ENCODE data around the gene TARDBP.
A peak's percentile ranks its signal among the peaks of the same experiment; 100 is the strongest.

Gene TARDBP

DNA sequence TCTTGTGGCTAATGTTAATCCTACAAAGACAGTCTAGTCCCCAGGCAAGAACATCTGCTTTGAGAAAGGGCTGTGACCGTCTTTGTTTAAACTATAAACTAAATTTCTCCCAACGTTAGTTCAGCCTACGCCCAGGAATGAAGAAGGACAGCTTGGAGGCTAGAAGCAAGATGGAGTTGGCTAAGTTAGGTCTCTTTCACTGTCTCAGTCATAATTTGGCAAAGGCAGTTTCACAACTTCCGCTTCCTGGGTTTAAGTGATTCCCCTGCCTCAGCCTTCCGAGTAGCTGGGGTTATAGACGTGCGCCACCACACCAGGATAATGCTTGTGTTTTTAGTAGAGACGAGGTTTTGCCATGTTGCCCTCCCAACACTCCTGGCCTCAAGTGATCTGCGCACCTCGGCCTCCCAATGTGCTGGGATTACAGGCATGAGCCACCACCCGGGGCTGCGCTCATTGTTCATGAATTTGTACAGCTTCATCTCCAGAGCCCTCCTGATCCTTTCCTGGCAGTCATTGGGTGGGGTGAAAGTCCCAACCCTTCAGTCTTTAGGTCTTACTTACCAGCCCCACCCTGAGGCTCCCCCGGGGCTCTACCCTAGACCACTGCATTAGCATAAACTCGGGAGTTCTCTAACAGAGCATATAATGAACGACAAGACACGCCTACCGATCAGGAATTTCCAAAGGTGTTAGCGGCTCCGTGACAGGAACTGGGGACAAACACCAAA is 39.5 kb downstream of the TARDBP start:
- H3K4me3 ChIP-seq (ENCODE audit: low read depth, low read length), result no peak overlapping the region
- no peak for DNase-seq (ENCODE audit: low read depth)
- TF ChIP-seq, protein P1, sequence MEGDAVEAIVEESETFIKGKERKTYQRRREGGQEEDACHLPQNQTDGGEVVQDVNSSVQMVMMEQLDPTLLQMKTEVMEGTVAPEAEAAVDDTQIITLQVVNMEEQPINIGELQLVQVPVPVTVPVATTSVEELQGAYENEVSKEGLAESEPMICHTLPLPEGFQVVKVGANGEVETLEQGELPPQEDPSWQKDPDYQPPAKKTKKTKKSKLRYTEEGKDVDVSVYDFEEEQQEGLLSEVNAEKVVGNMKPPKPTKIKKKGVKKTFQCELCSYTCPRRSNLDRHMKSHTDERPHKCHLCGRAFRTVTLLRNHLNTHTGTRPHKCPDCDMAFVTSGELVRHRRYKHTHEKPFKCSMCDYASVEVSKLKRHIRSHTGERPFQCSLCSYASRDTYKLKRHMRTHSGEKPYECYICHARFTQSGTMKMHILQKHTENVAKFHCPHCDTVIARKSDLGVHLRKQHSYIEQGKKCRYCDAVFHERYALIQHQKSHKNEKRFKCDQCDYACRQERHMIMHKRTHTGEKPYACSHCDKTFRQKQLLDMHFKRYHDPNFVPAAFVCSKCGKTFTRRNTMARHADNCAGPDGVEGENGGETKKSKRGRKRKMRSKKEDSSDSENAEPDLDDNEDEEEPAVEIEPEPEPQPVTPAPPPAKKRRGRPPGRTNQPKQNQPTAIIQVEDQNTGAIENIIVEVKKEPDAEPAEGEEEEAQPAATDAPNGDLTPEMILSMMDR (conservative IDR thresholded peaks at IDR 0.05; ENCODE audit: low read depth, low read length), result no peak

DNA sequence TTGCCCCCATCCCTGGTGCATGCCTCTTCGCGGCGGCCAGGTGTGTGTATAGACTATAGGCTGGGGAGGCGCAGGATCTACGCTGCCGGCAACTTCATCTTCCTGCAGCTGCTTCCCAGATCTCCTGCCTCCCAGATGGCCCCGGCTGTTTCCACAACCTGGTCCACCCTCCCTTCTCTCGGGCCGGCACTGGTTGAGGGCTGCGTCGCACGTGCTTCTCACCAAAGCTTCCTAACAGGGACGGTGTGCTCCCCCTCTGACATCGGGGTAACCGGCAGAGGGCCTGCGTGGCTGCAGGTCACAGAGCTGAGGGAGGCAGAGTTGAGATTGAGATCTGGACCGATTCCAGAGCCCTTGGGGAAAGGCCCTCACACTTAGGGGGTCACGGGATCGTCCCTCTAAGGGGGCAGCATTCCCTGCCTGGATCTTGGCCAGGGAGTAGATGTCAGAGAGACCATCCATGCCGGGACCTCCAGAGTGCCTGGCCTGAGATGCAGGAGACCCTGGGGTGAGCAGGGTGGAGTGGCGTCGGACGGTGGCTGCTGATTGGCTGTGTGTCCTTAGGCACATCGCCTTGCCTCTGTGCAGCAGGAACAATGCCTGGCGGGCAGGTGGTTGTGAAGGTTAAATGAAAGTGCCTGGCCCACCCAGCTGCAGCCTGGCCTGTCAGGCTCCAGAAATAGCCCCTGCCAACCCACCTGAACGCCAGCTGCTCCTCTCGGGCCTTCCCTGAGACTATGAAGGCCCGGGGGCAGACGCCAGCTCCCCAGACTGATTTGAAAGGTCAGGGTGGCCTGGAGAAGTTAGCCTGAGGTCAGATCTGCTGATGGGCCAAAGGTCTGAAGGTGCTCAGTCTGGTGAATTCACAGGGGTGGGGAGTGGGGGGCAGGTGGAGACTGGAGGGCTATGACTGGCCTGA is 40.6 kb downstream of the TARDBP start:
- no peak overlapping the region for H3K4me3 ChIP-seq (ENCODE audit: low read depth, low read length)
- DNase-seq (ENCODE audit: low read depth), result no peak

GRCh38 chr1:11053758-11054137 is 41.3 kb downstream of the TARDBP start:
- no peak overlapping the region for H3K4me3 ChIP-seq (ENCODE audit: low read depth, low read length)
- TF ChIP-seq, protein P1 (conservative IDR thresholded peaks at IDR 0.05; ENCODE audit: low read depth, low read length), result no peak
- peak; percentile 33 for DNase-seq (ENCODE audit: low read depth)

More for the DNA sequence above, 40.6 kb downstream of the TARDBP start:
- TF ChIP-seq, protein P1 (conservative IDR thresholded peaks at IDR 0.05; ENCODE audit: low read depth, low read length), result no peak

- no peak overlapping the region for H3K4me3 ChIP-seq (ENCODE audit: low read depth, low read length)
- TF ChIP-seq, protein P1 (conservative IDR thresholded peaks at IDR 0.05; ENCODE audit: low read depth, low read length), result no peak
- DNase-seq (ENCODE audit: low read depth), result no peak
Observed at GRCh38 chr1:11054181-11054580, 41.7 kb downstream of the TARDBP start.

DNA sequence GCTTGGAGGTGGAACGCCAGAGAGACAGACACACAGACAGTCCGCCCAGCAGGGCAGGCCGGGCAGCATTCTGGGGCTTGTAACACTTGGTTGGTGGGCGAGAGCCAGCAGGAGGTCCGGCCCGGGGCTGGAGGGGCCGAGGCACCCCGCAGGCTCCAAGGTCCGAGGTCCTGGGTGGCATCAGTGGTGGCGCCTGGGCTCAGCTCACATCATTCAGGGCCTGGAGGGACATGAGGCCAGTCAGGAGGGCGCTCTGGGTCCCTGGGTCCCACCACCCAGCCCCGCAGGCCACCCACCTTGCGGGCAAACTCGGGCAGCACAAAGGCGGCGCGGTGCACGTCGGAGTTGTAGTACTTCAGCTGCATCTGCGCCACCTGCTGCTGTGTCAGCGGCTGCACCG is 42.2 kb downstream of the TARDBP start:
- no peak for DNase-seq (ENCODE audit: low read depth)
- TF ChIP-seq, protein P1 (conservative IDR thresholded peaks at IDR 0.05; ENCODE audit: low read depth, low read length), result no peak
- no peak overlapping the region for H3K4me3 ChIP-seq (ENCODE audit: low read depth, low read length)

DNA sequence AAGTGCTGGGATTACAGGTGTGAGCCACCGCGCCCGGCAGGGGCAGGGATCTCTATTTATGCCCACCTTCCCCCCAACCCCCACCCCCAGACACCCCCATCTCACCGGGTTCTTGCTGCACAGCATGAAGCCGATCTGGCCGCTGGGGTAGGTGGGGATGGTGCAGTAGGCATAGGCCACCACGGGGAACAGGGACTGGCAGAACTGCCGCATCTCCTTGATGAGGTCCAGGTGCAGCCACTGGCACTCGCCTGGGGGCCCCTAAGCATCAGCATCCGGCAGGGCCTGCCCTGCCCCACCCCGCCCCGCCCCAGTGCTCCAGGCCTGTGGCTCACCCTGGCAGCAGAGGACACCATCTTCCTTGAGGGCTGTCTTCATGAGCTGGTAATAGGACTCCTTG is 43.2 kb downstream of the TARDBP start:
- TF ChIP-seq, protein P1 (conservative IDR thresholded peaks at IDR 0.05; ENCODE audit: low read depth, low read length), result no peak
- DNase-seq (ENCODE audit: low read depth), result no peak
- H3K4me3 ChIP-seq (ENCODE audit: low read depth, low read length), result no peak overlapping the region

All from choroid plexus epithelial cell (primary cell).